H9 (cell line): Measurements from ENCODE around the gene NMT1. TPM values are rescaled to one million over a fixed set of nuclear protein-coding genes. Genes with fewer than 3 reads are reported as not detected.
A peak's percentile ranks its signal among the peaks of the same experiment; 100 is the strongest.

Experiments used
- DNase-seq: peaks from one replicate; pipeline ENCODE4 v3.0.0-alpha.2; 2017
- H2AFZ ChIP-seq: one replicate; pipeline ENCODE4 v1.6.1; 2013; ENCODE audit warnings: mild to moderate bottlenecking, low read length, control low read depth, moderate library complexity
- H2AK5ac ChIP-seq: 2 replicates; pipeline ENCODE4 v1.6.1; 2013; ENCODE audit warnings: low read length, control low read depth, mixed read lengths; ENCODE audit not compliant: insufficient read length
- H2BK120ac ChIP-seq: one replicate; pipeline ENCODE4 v1.6.1; 2013; ENCODE audit warnings: low read depth, mild to moderate bottlenecking, low read length, control low read depth, inconsistent platforms; ENCODE audit not compliant: poor library complexity, severe bottlenecking
- H2BK12ac ChIP-seq: 2 replicates; pipeline ENCODE4 v1.6.1; 2013; ENCODE audit warnings: low read length, control low read depth, mixed read lengths, low read depth; ENCODE audit not compliant: insufficient read length
- H2BK15ac ChIP-seq: 2 replicates; pipeline ENCODE4 v1.6.1; 2013; ENCODE audit warnings: low read depth, low read length, control low read depth
- H2BK20ac ChIP-seq: one replicate; pipeline ENCODE4 v1.6.1; 2013; ENCODE audit warnings: low read depth, mild to moderate bottlenecking, low read length, control low read depth, inconsistent platforms; ENCODE audit not compliant: poor library complexity, severe bottlenecking
- H2BK5ac ChIP-seq: 2 replicates; pipeline ENCODE4 v1.6.1; 2013; ENCODE audit warnings: low read length, control low read depth, mixed read lengths; ENCODE audit not compliant: insufficient read length
- H3K14ac ChIP-seq: 2 replicates; pipeline ENCODE4 v1.6.1; 2013; ENCODE audit warnings: low read length, control low read depth; ENCODE audit not compliant: insufficient read depth
- H3K18ac ChIP-seq: 2 replicates; pipeline ENCODE4 v1.6.1; 2013; ENCODE audit warnings: low read depth, mild to moderate bottlenecking, mixed read lengths, low read length, control low read depth; ENCODE audit not compliant: insufficient read length
- H3K23ac ChIP-seq: 2 replicates; pipeline ENCODE4 v1.6.1; 2013; ENCODE audit warnings: low read length, control low read depth, mixed read lengths, low read depth; ENCODE audit not compliant: insufficient read length
- H3K23me2 ChIP-seq: 2 replicates; pipeline ENCODE4 v1.6.1; 2013; ENCODE audit warnings: low read depth, mild to moderate bottlenecking, mixed read lengths, low read length, control low read depth; ENCODE audit not compliant: insufficient read length, poor library complexity, severe bottlenecking
- H3K27ac ChIP-seq: 2 replicates; pipeline ENCODE4 v1.5.1; 2013; ENCODE audit warnings: low read length, control low read depth, mixed read lengths, low read depth; ENCODE audit not compliant: insufficient read length
- H3K27me3 ChIP-seq: 2 replicates; pipeline ENCODE4 v1.6.1; 2013; ENCODE audit warnings: low read length, control low read depth, inconsistent platforms; ENCODE audit not compliant: insufficient read depth
- H3K4ac ChIP-seq: 2 replicates; pipeline ENCODE4 v1.6.1; 2013; ENCODE audit warnings: low read depth, mild to moderate bottlenecking, control low read depth, inconsistent platforms, low read length, moderate library complexity
- H3K4me1 ChIP-seq: 2 replicates; pipeline ENCODE4 v1.6.1; 2013; ENCODE audit warnings: low read length, control low read depth, inconsistent platforms; ENCODE audit not compliant: insufficient read depth
- H3K4me2 ChIP-seq: 2 replicates; pipeline ENCODE4 v1.6.1; 2013; ENCODE audit warnings: low read length, control low read depth, mixed read lengths; ENCODE audit not compliant: insufficient read length, insufficient read depth
- H3K56ac ChIP-seq: 2 replicates; pipeline ENCODE4 v1.6.1; 2013; ENCODE audit warnings: low read depth, mild to moderate bottlenecking, mixed read lengths, low read length, control low read depth; ENCODE audit not compliant: insufficient read length
- H3K79me1 ChIP-seq: 2 replicates; pipeline ENCODE4 v1.6.1; 2013; ENCODE audit warnings: low read depth, mild to moderate bottlenecking, moderate library complexity, low read length, control low read depth, inconsistent platforms; ENCODE audit not compliant: insufficient read depth, poor library complexity, severe bottlenecking
- H3K79me2 ChIP-seq: 2 replicates; pipeline ENCODE4 v1.6.1; 2013; ENCODE audit warnings: low read length, control low read depth, inconsistent platforms; ENCODE audit not compliant: insufficient read depth
- H3K9ac ChIP-seq: 2 replicates; pipeline ENCODE4 v1.6.1; 2013; ENCODE audit warnings: low read length, control low read depth, mixed read lengths; ENCODE audit not compliant: insufficient read length; ENCODE audit errors: extremely low read depth
- H3K9me3 ChIP-seq: one replicate; pipeline ENCODE4 v1.6.1; 2013; ENCODE audit warnings: low read depth, low read length, inconsistent platforms; ENCODE audit not compliant: control insufficient read depth
- H3T11ph ChIP-seq: one replicate; pipeline ENCODE4 v1.6.1; 2013; ENCODE audit warnings: mild to moderate bottlenecking, low read length, control low read depth, inconsistent platforms
- H4K20me1 ChIP-seq: one replicate; pipeline ENCODE4 v1.6.1; 2013; ENCODE audit not compliant: control insufficient read depth, insufficient read length, insufficient read depth
- H4K5ac ChIP-seq: 2 replicates; pipeline ENCODE4 v1.6.1; 2013; ENCODE audit warnings: low read depth, mild to moderate bottlenecking, mixed read lengths, low read length, control low read depth; ENCODE audit not compliant: insufficient read length
- H4K8ac ChIP-seq: replicated peaks from 2 replicates; pipeline ENCODE4 v1.6.1; 2013; ENCODE audit warnings: low read length, control low read depth, mixed read lengths, low read depth; ENCODE audit not compliant: insufficient read length
- H4K91ac ChIP-seq: 2 replicates; pipeline ENCODE4 v1.6.1; 2013; ENCODE audit warnings: low read depth, mild to moderate bottlenecking, moderate library complexity, mixed read lengths, low read length, control low read depth; ENCODE audit not compliant: insufficient read length
- H3K27ac Mint-ChIP-seq, 3 experiments: 2 replicates in 2 of 3; 3 replicates in 1 of 3; pipeline ENCODE4 v1.8.0; 2020 to 2021; ENCODE audit warnings: mixed read lengths in 3 of 3, mild to moderate bottlenecking in 1 of 3, moderate library complexity in 1 of 3
- H3K27me3 Mint-ChIP-seq: 2 replicates; pipeline ENCODE4 v1.8.0; 2021; ENCODE audit warnings: low read depth, mild to moderate bottlenecking, moderate library complexity, mixed read lengths
- H3K36me3 Mint-ChIP-seq, 3 experiments: 2 replicates in 2 of 3; 3 replicates in 1 of 3; pipeline ENCODE4 v1.8.0; 2020 to 2021; ENCODE audit warnings: low read depth in 3 of 3, mixed read lengths in 3 of 3; ENCODE audit not compliant: insufficient read depth in 1 of 3
- H3K4me1 Mint-ChIP-seq, 2 experiments: 2 replicates each; pipeline ENCODE4 v1.8.0; 2020; ENCODE audit warnings: mixed read lengths in 2 of 2
- H3K4me3 Mint-ChIP-seq, 2 experiments: 2 replicates in 1 of 2; 3 replicates in 1 of 2; pipeline ENCODE4 v1.8.0; 2020 to 2021; ENCODE audit warnings: mild to moderate bottlenecking in 2 of 2, mixed read lengths in 2 of 2, moderate library complexity in 1 of 2
- H3K9me3 Mint-ChIP-seq, 2 experiments: 2 replicates in 1 of 2; 3 replicates in 1 of 2; pipeline ENCODE4 v1.8.0; 2020; ENCODE audit warnings: mild to moderate bottlenecking in 2 of 2, mixed read lengths in 2 of 2, moderate library complexity in 1 of 2
- CTCF ChIP-seq: fragments of 200-600 bp; sonication (generic); conservative IDR thresholded peaks from 3 replicates; pipeline ENCODE4 v1.8.0; 2021; ENCODE audit warnings: antibody characterized with exemption, mild to moderate bottlenecking
- WGBS: extraction: QIAGEN DNeasy Blood & Tissue Kit; methylation state at CpG from one replicate; pipeline ENCODE4 v1.1.7; 2013; ENCODE audit warnings: missing lambda C conversion rate, low lambda C conversion rate, mixed read lengths; ENCODE audit not compliant: insufficient read length; ENCODE audit errors: extremely low coverage; 5-methylcytosine and 5-hydroxymethylcytosine counted together
- total RNA-seq: library from RNA; stranded (reverse); gene quantifications from 2 replicates; pipeline ENCODE4 v1.2.1, GENCODE V29; 2021

NMT1 gene
- total RNA-seq, 1 experiment from 2014 or later, result 150 TPM

GRCh38 chr17:45070001-45070400 is 8.9 kb downstream of the NMT1 start:
- H4K5ac ChIP-seq, result no peak overlapping the region
- no peaks in the 10 kb centered on the region for H3K4me1 ChIP-seq
- H3T11ph ChIP-seq, result no peak overlapping the region
- H3K9me3 Mint-ChIP-seq, result no peaks in the 10 kb centered on the region
- H3K9ac ChIP-seq, result no peak overlapping the region
- H2BK15ac ChIP-seq, result no peak overlapping the region
- no peaks in the 10 kb centered on the region for H3K9me3 ChIP-seq
- H2BK120ac ChIP-seq, result no peak overlapping the region
- H3K27me3 Mint-ChIP-seq, result no peaks in the 10 kb centered on the region
- TF ChIP-seq CTCF, result no peak
- no peak overlapping the region for H2BK12ac ChIP-seq
- H3K79me2 ChIP-seq, result peaks cover 3% of the 10 kb centered on the region; the same call in 1 of the 2 replicates
- peaks cover 2% of the 10 kb centered on the region for H3K79me1 ChIP-seq
- H2BK20ac ChIP-seq, result no peak overlapping the region
- no peak overlapping the region for H2AFZ ChIP-seq
- no peaks in the 10 kb centered on the region for H4K20me1 ChIP-seq
- H3K4me2 ChIP-seq, result no peak overlapping the region
- no peak overlapping the region for H2BK5ac ChIP-seq
- H3K4me3 Mint-ChIP-seq, result no peak overlapping the region
- H3K27ac ChIP-seq, result no peak overlapping the region
- H4K91ac ChIP-seq, result no peak overlapping the region
- H3K14ac ChIP-seq, result no peak overlapping the region
- WGBS, result no CpG with 5 or more reads among the region's 8 CpGs
- no peak overlapping the region for H4K8ac ChIP-seq
- H3K56ac ChIP-seq, result no peak overlapping the region
- peaks cover 33 to 48% (median 47%) of the 10 kb centered on the region in 3 experiments; a peak in 6 of 7 replicates for H3K36me3 Mint-ChIP-seq
- no peak for DNase-seq
- no peak overlapping the region for H3K4ac ChIP-seq
- peaks cover 4 to 5% of the 10 kb centered on the region in 2 experiments; a peak in 1 of 4 replicates for H3K4me1 Mint-ChIP-seq
- H3K27me3 ChIP-seq, result no peaks in the 10 kb centered on the region
- no peak overlapping the region for H2AK5ac ChIP-seq
- H3K18ac ChIP-seq, result no peak overlapping the region
- H3K23me2 ChIP-seq, result no peaks in the 10 kb centered on the region
- H3K27ac Mint-ChIP-seq, result peak overlapping the region; percentile 55 to 87 (median 78); a peak in 3 of 7 replicates
- H3K23ac ChIP-seq, result no peak overlapping the region
